Neuronal stem cell (in vitro differentiated cells): ENCODE data around the gene GET3.
"Not testable (repeated sequence)": the region's sequence is repeated elsewhere in the genome, so short reads cannot be mapped to it uniquely, and the experiment has no call there.

Experiments
- DNase-seq: peaks from one replicate; pipeline ENCODE4 v3.0.0-alpha.2; 2013; ENCODE audit warnings: low spot score
- H2AFZ ChIP-seq: one replicate; pipeline ENCODE4 v1.6.1; 2013; ENCODE audit warnings: mild to moderate bottlenecking, low read length, inconsistent platforms
- H2AK5ac ChIP-seq: 2 replicates; pipeline ENCODE4 v1.6.1; 2013; ENCODE audit warnings: low read depth, mild to moderate bottlenecking, inconsistent platforms, low read length, moderate library complexity, mixed read lengths
- H2BK120ac ChIP-seq: 2 replicates; pipeline ENCODE4 v1.6.1; 2013; ENCODE audit warnings: low read depth, mild to moderate bottlenecking, inconsistent platforms, low read length, moderate library complexity, mixed read lengths
- H2BK12ac ChIP-seq: one replicate; pipeline ENCODE4 v1.6.1; 2013; ENCODE audit warnings: low read length, inconsistent platforms
- H2BK15ac ChIP-seq: 2 replicates; pipeline ENCODE4 v1.6.1; 2013; ENCODE audit warnings: mild to moderate bottlenecking, low read length, inconsistent platforms, mixed read lengths
- H2BK5ac ChIP-seq: one replicate; pipeline ENCODE4 v1.6.1; 2013; ENCODE audit warnings: inconsistent platforms, mild to moderate bottlenecking, low read length, moderate library complexity
- H3K14ac ChIP-seq: one replicate; pipeline ENCODE4 v1.6.1; 2013; ENCODE audit warnings: low read length, inconsistent platforms
- H3K18ac ChIP-seq: 2 replicates; pipeline ENCODE4 v1.6.1; 2013; ENCODE audit warnings: low read length, inconsistent platforms
- H3K23ac ChIP-seq: 2 replicates; pipeline ENCODE4 v1.6.1; 2013; ENCODE audit warnings: low read depth, mild to moderate bottlenecking, mixed read lengths, low read length, inconsistent platforms; ENCODE audit not compliant: poor library complexity
- H3K27ac ChIP-seq: replicated peaks from 3 replicates; pipeline ENCODE4 v1.5.1; 2013; ENCODE audit warnings: low read length, inconsistent platforms
- H3K27me3 ChIP-seq, 3 experiments: 2 replicates each; pipeline ENCODE4 v1.6.1; 2013; ENCODE audit warnings: low read length in 3 of 3, mild to moderate bottlenecking in 2 of 3, inconsistent platforms in 1 of 3, low read depth in 1 of 3, mixed read lengths in 1 of 3, moderate library complexity in 1 of 3; ENCODE audit not compliant: control insufficient read depth in 3 of 3, insufficient read depth in 3 of 3
- H3K36me3 ChIP-seq, 2 donors: replicated peaks in 1 of 2; 2 replicates each; pipeline ENCODE4 v1.6.1; 2013; ENCODE audit warnings: low read length in 2 of 2; ENCODE audit not compliant: control insufficient read depth in 2 of 2, insufficient read depth in 2 of 2
- H3K4ac ChIP-seq: 2 replicates; pipeline ENCODE4 v1.6.1; 2013; ENCODE audit warnings: inconsistent platforms, mild to moderate bottlenecking, low read length, moderate library complexity
- H3K4me1 ChIP-seq, 2 donors: 1 replicate in 1 of 2; 2 replicates in 1 of 2; pipeline ENCODE4 v1.6.1; 2013; ENCODE audit warnings: low read length in 2 of 2, low read depth in 1 of 2; ENCODE audit not compliant: control insufficient read depth in 2 of 2, insufficient read depth in 1 of 2
- H3K4me2 ChIP-seq: one replicate; pipeline ENCODE4 v1.6.1; 2013; ENCODE audit warnings: mild to moderate bottlenecking, low read length, inconsistent platforms; ENCODE audit not compliant: insufficient read depth, poor library complexity, severe bottlenecking
- H3K4me3 ChIP-seq, 2 donors: 2 replicates each; pipeline ENCODE4 v1.5.1; 2013; ENCODE audit warnings: low read length in 2 of 2, mild to moderate bottlenecking in 2 of 2, inconsistent platforms in 1 of 2, moderate library complexity in 1 of 2
- H3K79me1 ChIP-seq: one replicate; pipeline ENCODE4 v1.6.1; 2013; ENCODE audit warnings: low read depth, mild to moderate bottlenecking, inconsistent platforms, low read length, moderate library complexity
- H3K9ac ChIP-seq: one replicate; pipeline ENCODE4 v1.6.1; 2013; ENCODE audit warnings: mild to moderate bottlenecking, low read depth, low read length, inconsistent platforms; ENCODE audit not compliant: poor library complexity
- H3K9me3 ChIP-seq, 2 donors: replicated peaks in 1 of 2; 2 replicates each; pipeline versions ENCODE3 to v1.6.1; 2013; ENCODE audit warnings: low read length in 2 of 2, mild to moderate bottlenecking in 2 of 2, inconsistent platforms in 1 of 2, low read depth in 1 of 2, mixed read lengths in 1 of 2, moderate library complexity in 1 of 2; ENCODE audit not compliant: control insufficient read depth in 2 of 2, insufficient read depth in 1 of 2
- H4K8ac ChIP-seq: one replicate; pipeline ENCODE4 v1.6.1; 2013; ENCODE audit warnings: low read depth, mild to moderate bottlenecking, inconsistent platforms, low read length, moderate library complexity
- H4K91ac ChIP-seq: one replicate; pipeline ENCODE4 v1.6.1; 2013; ENCODE audit warnings: low read length, low read depth, mild to moderate bottlenecking, inconsistent platforms; ENCODE audit not compliant: poor library complexity
- WGBS, 2 donors: extraction: QIAGEN DNeasy Blood & Tissue Kit; methylation state at CpG; one replicate each; pipeline ENCODE4 v1.1.7; 2013; ENCODE audit warnings: missing lambda C conversion rate in 2 of 2, mixed read lengths in 1 of 2; ENCODE audit not compliant: insufficient read length in 2 of 2, insufficient replicate concordance in 1 of 2; ENCODE audit errors: extremely low coverage in 2 of 2; 5-methylcytosine and 5-hydroxymethylcytosine counted together

Gene GET3

DNA sequence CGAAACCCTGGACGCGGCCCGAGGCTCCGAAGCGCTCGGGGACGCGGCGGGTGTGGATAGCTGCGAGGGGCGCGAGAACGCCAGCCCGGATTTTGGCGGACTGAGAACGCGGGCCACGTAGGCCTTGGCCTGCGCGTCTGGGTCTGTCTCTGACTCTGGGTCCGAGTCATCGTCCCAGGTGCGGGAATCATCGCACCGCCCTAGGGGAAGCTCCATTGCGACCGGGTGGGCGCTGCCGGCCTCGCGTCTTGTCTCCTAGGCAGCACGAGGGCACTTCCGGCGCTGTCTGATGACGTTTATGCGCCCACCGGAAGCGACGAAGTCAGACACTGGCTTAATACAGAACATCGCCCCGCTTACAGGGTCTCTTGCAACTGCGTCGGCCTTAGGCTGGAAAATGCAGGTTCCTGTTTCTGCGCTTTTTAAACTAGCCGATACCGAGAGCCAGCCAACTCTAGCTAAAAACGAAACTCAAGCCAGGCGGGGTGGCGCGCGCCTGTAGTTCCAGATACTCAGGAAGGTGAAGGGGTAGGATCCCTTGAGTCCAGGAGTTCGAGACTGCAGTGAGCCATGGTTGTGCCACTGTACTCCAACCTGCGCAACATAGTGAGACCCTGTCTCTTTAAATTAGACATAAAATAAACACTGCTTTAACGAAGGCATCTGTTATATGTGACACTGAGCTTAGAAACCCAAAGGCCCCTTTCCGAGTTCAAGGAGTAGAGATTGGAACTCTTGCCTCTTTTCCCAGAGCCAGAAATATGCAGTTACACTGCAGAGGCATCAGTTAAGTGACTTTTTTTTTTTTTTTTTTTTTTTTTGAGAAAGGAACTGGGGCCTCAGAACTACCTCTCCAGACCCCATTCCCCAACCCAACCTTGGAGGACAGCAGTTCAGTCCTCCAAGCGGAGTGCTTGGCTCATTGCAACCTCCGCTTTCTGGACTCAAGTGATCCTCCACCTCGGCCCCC, 40.6 kb upstream of the GET3 start, which contains the start of gene FBXW9:
FBXW9 (minus strand) TSS at position 266 of the 970 bp plus-strand sequence; CDS start at position 216, 50 bp downstream.
- peak within 1 kb of the TSS; percentile 47 for H3K14ac ChIP-seq
- H3K27me3 ChIP-seq = no peaks in the 10 kb centered on the region
- peak within 1 kb of the TSS; percentile 86 for H3K27ac ChIP-seq
- peaks cover 3% of the 10 kb centered on the region in 2 donors for H3K4me1 ChIP-seq
- H3K4me2 ChIP-seq = peak within 1 kb of the TSS; percentile 98
- peak within 1 kb of the TSS; percentile 53 for H3K4ac ChIP-seq
- no peak within 1 kb of the TSS for H2BK120ac ChIP-seq
- peaks cover 27 to 36% of the 10 kb centered on the region in 2 donors for H3K36me3 ChIP-seq
- no peak within 1 kb of the TSS for H4K91ac ChIP-seq
- H3K18ac ChIP-seq = peak within 1 kb of the TSS; percentile 76
- H2BK15ac ChIP-seq = no peak within 1 kb of the TSS
- peak within 1 kb of the TSS; percentile 83 for H3K23ac ChIP-seq
- no peak within 1 kb of the TSS for H4K8ac ChIP-seq
- no CpG with 5 or more reads among the region's 59 CpGs for WGBS, 2 donors
- peak within 1 kb of the TSS; percentile 80 to 99 for H3K4me3 ChIP-seq
- peak within 1 kb of the TSS; percentile 96 for H3K9ac ChIP-seq
- H2BK5ac ChIP-seq = peak within 1 kb of the TSS; percentile 96
- peak; percentile 96 for DNase-seq
- H2BK12ac ChIP-seq = no peak within 1 kb of the TSS
- no peak within 1 kb of the TSS for H2AK5ac ChIP-seq
- peaks cover 4% of the 10 kb centered on the region for H3K79me1 ChIP-seq
- peak within 1 kb of the TSS; percentile 97 for H2AFZ ChIP-seq
- no peaks in the 10 kb centered on the region for H3K9me3 ChIP-seq

DNA sequence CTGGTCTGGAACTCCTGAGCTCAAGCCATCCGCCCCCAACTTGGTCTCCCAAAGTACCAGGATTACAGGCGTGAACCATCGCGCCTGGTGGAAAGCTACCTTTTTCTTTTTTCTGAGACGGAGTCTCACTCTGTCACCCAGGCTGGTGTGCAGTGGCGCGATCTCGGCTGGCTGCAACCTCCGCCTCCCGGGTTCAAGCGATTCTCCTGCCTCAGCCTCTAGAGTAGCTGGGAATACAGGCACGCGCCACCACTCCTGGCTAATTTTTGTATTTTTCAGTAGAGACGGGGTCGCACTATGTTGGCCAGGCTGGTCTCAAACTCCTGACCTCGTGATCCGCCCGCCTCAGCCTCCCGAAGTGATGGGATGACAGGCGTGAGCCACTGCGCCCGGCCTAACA, 39.9 kb upstream of the GET3 start:
- not testable (repeated sequence) for H3K9ac ChIP-seq, H2BK120ac ChIP-seq, H2AK5ac ChIP-seq, H3K23ac ChIP-seq, H3K27ac ChIP-seq, H3K79me1 ChIP-seq, H3K14ac ChIP-seq, H3K4ac ChIP-seq, H2BK5ac ChIP-seq, H3K4me1 ChIP-seq, H3K9me3 ChIP-seq, DNase-seq, H3K4me2 ChIP-seq, H4K8ac ChIP-seq, H2BK12ac ChIP-seq, H3K27me3 ChIP-seq, H2AFZ ChIP-seq, H4K91ac ChIP-seq, H2BK15ac ChIP-seq, H3K18ac ChIP-seq
- peaks cover 33 to 44% of the 10 kb centered on the region in 2 donors for H3K36me3 ChIP-seq
- no CpG with 5 or more reads among the region's 22 CpGs for WGBS, 2 donors
- peak overlapping the region in 1 of 2 donors; percentile 99 for H3K4me3 ChIP-seq

- H2BK12ac ChIP-seq = no peak overlapping the region
- H2BK5ac ChIP-seq = no peak overlapping the region
- no peak overlapping the region for H3K18ac ChIP-seq
- H3K36me3 ChIP-seq = peaks cover 36 to 51% of the 10 kb centered on the region in 2 donors
- no peak overlapping the region for H3K4me2 ChIP-seq
- H2AFZ ChIP-seq = no peak overlapping the region
- no peak overlapping the region for H4K91ac ChIP-seq
- no peaks in the 10 kb centered on the region for H3K27me3 ChIP-seq
- peaks cover 8% of the 10 kb centered on the region for H3K79me1 ChIP-seq
- peaks cover 3 to 5% of the 10 kb centered on the region in 2 donors for H3K4me1 ChIP-seq
- no peak overlapping the region for H3K23ac ChIP-seq
- H3K4ac ChIP-seq = no peak overlapping the region
- H3K9ac ChIP-seq = no peak overlapping the region
- no peak overlapping the region for H4K8ac ChIP-seq
- DNase-seq = no peak
- H2AK5ac ChIP-seq = no peak overlapping the region
- H2BK120ac ChIP-seq = no peak overlapping the region
- no CpG with 5 or more reads among the region's 6 CpGs for WGBS, 2 donors
- H3K4me3 ChIP-seq = no peak overlapping the region
- no peak overlapping the region for H3K27ac ChIP-seq
- no peaks in the 10 kb centered on the region for H3K9me3 ChIP-seq
- no peak overlapping the region for H2BK15ac ChIP-seq
- H3K14ac ChIP-seq = no peak overlapping the region
These were observed 39.2 kb upstream of the GET3 start for GRCh38 chr19:12698138-12698537.

GRCh38 chr19:12701596-12702282, 35.6 kb upstream of the GET3 start:
- Histone ChIP-seq H3K79me1 (peaks cover 9% of the 10 kb centered on the region), H3K14ac (no peak overlapping the region), H2BK15ac (no peak overlapping the region)

More at GRCh38 chr19:12701596-12702282, 35.6 kb upstream of the GET3 start:
- H3K4me1 ChIP-seq = peaks cover 0 to 7% of the 10 kb centered on the region in 2 donors
- H2AK5ac ChIP-seq = peak overlapping the region; percentile 11
- peak overlapping the region in 1 of 2 donors; percentile 5 for H3K4me3 ChIP-seq
- no peak overlapping the region for H2BK120ac ChIP-seq
- H3K27ac ChIP-seq = no peak overlapping the region
- H3K36me3 ChIP-seq = peaks cover 61 to 86% of the 10 kb centered on the region in 2 donors
- peak overlapping the region; percentile 12 for H3K9ac ChIP-seq
- no peak overlapping the region for H2BK5ac ChIP-seq
- H2AFZ ChIP-seq = no peak overlapping the region
- peaks cover 0 to 2% of the 10 kb centered on the region in 2 donors for H3K9me3 ChIP-seq
- no CpG with 5 or more reads among the region's 33 CpGs for WGBS, 2 donors
- no peak overlapping the region for H4K8ac ChIP-seq
- H3K18ac ChIP-seq = no peak overlapping the region
- no peak for DNase-seq
- peak overlapping the region; percentile 73 for H2BK12ac ChIP-seq
- H3K4ac ChIP-seq = no peak overlapping the region
- no peak overlapping the region for H4K91ac ChIP-seq
- H3K4me2 ChIP-seq = no peak overlapping the region
- peak overlapping the region; percentile 85 for H3K23ac ChIP-seq
- no peaks in the 10 kb centered on the region for H3K27me3 ChIP-seq
